ENCODE results near the gene SGIP1. TPM values are rescaled to one million over a fixed set of nuclear protein-coding genes. Genes with fewer than 3 reads are reported as not detected.

SGIP1 gene
- total RNA-seq, 2 donors from 2014 or later = 1.2 to 3.1 TPM

- H3K9ac ChIP-seq (ENCODE audit: low read depth in 2 of 2, low read length in 2 of 2) = no peak overlapping the region
These were observed 218.9 kb downstream of the SGIP1 start for GRCh38 chr1:66752671-66753371.

GRCh38 chr1:66757722-66758240 is 223.8 kb downstream of the SGIP1 start:
- H3K36me3 ChIP-seq = no peaks in the 10 kb centered on the region
- no peak overlapping the region for H3K9ac ChIP-seq (ENCODE audit: low read depth in 2 of 2, low read length in 2 of 2)
- DNase-seq = no peak
- no peak for TF ChIP-seq CTCF (IDR thresholded peaks at IDR 0.05)
- H3K4me3 ChIP-seq = no peak overlapping the region
- no peaks in the 10 kb centered on the region for H3K9me3 ChIP-seq
- intact Hi-C loops (cut with DNase I) = no loop called here
- no peaks in the 10 kb centered on the region for H3K27me3 ChIP-seq
- no peak overlapping the region for H3K27ac ChIP-seq
- H3K4me1 ChIP-seq = no peaks in the 10 kb centered on the region

More at GRCh38 chr1:66752671-66753371, 218.9 kb downstream of the SGIP1 start:
- Histone ChIP-seq H3K9me3 (no peaks in the 10 kb centered on the region), H3K4me3 (peak overlapping the region; percentile 33), H3K36me3 (no peaks in the 10 kb centered on the region), H3K4me1 (no peaks in the 10 kb centered on the region), H3K27ac (no peak overlapping the region), H3K27me3 (no peaks in the 10 kb centered on the region)
- intact Hi-C loops (cut with DNase I) = no loop called here
- DNase-seq = no peak
- TF ChIP-seq CTCF (IDR thresholded peaks at IDR 0.05) = no peak

- intact Hi-C loops (cut with DNase I) = no loop called here
- no peak for TF ChIP-seq CTCF (IDR thresholded peaks at IDR 0.05)
- Histone ChIP-seq H3K9me3 (no peaks in the 10 kb centered on the region), H3K4me1 (no peaks in the 10 kb centered on the region), H3K27ac (no peak overlapping the region), H3K9ac (ENCODE audit: low read depth in 2 of 2, low read length in 2 of 2) (no peak overlapping the region), H3K4me3 (no peak overlapping the region), H3K27me3 (no peaks in the 10 kb centered on the region), H3K36me3 (no peaks in the 10 kb centered on the region)
- DNase-seq = no peak
These were observed 224.3 kb downstream of the SGIP1 start for GRCh38 chr1:66758241-66758755.

GRCh38 chr1:66760506-66760905 is 226.6 kb downstream of the SGIP1 start:
- TF ChIP-seq CTCF (IDR thresholded peaks at IDR 0.05) = no peak
- H3K9ac ChIP-seq (ENCODE audit: low read depth in 2 of 2, low read length in 2 of 2) = no peak overlapping the region
- H3K9me3 ChIP-seq = no peaks in the 10 kb centered on the region
- no peak overlapping the region for H3K27ac ChIP-seq
- intact Hi-C loops (cut with DNase I) = loop anchor here (5.0 to 10.0 kb wide), 3 partner anchors 234 to 454 kb away; no protein-coding TSS in a partner anchor
- H3K27me3 ChIP-seq = no peaks in the 10 kb centered on the region
- no peak overlapping the region for H3K4me3 ChIP-seq
- no peaks in the 10 kb centered on the region for H3K36me3 ChIP-seq
- H3K4me1 ChIP-seq = no peaks in the 10 kb centered on the region
- no peak for DNase-seq

GRCh38 chr1:66761221-66761620 is 227.3 kb downstream of the SGIP1 start:
- Histone ChIP-seq H3K36me3 (no peaks in the 10 kb centered on the region), H3K9me3 (no peaks in the 10 kb centered on the region), H3K9ac (ENCODE audit: low read depth in 2 of 2, low read length in 2 of 2) (no peak overlapping the region), H3K4me1 (no peaks in the 10 kb centered on the region), H3K27ac (no peak overlapping the region), H3K27me3 (no peaks in the 10 kb centered on the region), H3K4me3 (no peak overlapping the region)
- DNase-seq = no peak
- intact Hi-C loops (cut with DNase I) = loop anchor here (5.0 to 10.0 kb wide), 3 partner anchors 234 to 454 kb away; no protein-coding TSS in a partner anchor
- TF ChIP-seq CTCF (IDR thresholded peaks at IDR 0.05) = no peak

Measured in colonic mucosa (tissue), 4 donors.